ENCODE measurements around the gene INPP4A.

Gene INPP4A

DNA sequence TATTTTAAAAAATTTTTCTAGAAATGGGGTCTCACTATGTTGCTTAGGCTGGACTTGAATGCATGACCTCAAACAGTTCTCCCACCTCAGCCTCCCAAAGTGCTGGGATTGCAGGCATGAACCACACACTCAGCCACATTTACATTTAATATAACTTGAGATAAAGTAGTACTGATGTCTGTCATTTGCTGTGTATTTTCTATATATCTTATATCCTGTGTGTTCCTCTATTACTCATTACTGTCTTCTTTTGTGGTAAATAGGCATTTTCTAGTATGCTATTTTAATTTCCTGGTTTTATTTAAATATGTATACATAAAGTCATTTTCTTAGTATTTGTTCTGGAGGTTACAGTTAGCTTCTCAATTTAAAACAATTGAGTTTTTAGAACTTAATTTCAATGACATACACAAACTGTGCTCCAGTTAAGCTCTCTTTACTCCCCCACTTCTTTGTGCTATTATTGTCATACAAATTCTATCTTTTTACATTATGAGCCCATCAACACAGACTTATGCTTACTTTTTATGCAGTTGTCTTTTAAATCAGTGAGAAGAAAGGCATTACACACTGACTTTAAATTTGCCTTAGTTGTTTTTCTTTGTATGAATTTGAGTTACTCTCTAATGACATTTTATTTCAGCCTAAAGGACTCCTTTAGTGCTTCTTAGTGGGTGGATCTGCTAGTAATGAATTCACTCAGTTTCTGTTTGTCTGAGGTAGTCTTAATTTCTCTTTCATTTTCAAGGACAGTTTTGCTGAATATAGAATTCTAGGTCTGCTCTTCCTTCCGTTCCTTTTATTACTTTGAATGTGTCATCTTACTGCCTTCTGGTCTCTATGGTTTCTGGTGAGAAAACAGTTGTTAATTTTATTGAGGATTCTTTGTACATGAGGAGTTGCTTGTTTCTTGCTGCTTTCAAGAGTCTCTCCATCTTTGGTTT is 6.2 kb upstream of the INPP4A start:
- FAIRE-seq, result no peak

DNA sequence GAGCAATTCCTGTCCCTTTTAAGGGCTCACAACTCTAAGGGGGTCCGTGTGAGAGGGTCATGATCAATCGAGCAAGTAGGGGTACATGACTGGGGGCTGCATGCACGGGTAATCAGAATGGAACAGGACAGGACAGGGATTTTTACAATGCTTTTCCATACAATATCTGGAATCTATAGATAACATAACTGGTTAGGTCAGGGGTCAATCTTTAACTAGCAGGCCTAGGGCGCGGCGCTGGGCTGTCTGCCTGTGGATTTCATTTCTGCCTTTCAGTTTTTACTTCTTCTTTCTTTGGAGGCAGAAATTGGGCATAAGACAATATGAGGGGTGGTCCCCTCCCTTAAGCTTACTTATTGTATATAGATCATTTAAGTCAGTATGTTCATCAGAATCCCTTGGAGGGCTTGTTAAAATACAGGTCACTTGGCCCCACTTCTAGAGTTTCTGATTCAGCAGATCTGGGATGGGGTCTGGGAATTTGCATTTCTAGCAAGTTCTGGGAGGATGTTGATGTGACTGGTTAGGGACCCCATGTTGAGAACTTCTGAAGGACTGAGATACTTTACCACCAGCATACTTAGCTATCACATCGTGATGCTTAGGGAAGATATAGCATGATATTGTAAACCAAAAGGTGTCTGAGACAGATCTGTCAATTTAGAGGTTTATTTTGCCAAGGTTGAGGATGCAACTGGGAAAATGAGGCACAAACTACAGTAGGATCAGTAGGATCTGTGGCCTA is 2.8 kb upstream of the INPP4A start:
- FAIRE-seq, result no peak

DNA sequence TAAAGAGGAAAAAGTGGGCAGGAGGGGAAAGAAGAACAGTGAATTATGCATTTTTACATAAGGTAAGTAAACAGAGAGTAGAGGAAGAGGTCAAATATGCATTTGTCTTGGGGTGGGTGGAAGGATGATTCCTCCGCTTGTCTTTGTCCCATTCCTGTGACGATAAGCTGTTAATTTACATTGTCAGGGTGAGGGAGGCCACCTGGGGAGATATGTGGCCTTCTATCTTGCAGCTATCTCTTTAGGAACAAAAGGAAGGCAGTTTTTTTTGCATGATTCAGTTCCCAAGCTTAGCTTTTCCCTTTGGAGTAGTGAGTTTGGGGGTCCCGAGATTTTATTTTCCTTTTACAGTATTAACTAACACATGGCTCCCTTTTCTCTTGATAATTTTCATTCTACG is 2.2 kb upstream of the INPP4A start:
- FAIRE-seq, result no peak

DNA sequence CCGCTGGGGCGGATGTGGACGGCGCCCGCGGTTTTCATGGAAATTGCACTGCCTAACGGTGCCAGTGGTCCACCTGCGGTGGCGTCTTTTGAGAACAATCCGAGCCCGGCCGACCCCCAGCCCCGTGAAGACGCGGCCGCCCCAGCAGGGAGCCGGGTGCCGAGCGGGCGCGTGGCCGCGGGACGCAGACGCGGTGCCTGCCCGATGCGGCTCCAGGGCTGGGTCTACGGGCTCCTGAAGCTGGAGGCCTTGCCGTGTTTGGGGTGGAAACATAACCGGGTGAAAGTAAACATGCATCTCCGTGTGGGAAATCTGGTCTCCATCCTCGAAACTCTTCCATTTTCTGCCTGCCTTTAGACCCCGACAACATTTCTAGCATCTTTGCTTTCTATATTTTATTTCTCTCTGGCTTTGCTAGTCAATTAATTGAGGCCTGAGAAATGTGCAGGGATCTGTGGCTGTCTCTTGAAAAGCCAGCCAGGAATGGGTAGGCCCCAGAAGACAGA is 572 bp downstream of the INPP4A start:
- FAIRE-seq, result no peak

DNA sequence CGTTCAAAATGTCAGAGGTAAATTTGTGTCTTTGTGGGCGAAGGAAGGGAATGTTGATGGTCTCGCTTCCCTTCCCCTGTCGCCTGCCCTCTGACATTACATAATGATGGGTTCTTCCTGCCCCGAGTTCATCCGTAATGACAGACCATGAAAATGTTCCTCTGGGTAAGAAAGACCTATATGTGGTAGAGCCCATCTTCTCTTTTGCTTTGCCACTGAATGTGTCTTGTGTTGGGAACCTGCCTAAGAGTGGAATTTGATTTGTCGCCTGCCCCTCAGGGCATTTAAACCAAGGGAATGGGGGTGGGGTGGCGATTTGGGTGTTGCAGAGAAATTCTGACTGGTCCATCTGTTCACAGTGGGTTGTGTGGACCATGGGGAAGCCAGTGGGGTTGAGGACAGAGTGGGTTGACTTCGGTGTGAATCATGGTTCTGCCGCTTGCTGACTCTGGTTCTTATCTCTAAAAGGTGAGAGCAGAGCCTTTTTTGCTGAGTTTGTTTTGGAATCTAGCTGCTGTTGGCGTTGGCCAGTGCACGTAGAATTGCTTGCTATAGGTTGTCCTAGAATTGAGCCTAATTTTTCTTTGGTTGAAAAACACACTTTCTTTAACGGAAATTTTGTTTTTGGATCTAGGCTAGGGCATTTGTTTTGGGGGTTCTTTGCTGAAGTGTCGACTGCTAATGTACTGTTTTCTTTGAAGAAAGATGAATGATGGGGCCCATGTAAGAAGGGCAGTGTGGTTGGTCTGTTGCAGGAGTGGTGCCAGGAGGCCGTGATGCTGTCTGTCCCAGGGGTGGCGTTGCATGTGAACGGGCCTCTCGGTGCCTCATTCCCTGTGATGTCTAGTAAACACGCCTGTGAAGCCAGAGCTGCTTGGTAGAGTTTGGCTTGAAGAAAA is 1.3 kb downstream of the INPP4A start:
- no peak for FAIRE-seq

DNA sequence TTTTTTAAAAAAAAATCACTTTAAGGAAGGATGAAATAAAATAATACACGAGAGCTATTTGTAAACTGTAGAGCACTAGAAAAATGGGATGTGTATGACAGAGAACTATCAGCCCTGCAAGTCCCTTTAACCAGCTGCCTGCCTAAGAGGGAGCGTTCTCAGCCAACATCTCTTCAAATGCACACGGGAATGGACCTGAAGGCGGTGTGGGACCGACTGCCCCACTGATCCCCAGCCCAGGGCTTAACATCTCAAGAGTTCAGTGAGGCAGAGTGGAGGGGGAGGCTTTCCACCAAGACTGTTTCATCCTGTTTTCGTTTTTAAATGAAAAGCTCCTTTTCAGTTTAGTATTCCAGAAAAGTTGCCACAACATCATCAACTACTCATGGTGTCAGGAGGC is 2.2 kb downstream of the INPP4A start:
- FAIRE-seq, result no peak

DNA sequence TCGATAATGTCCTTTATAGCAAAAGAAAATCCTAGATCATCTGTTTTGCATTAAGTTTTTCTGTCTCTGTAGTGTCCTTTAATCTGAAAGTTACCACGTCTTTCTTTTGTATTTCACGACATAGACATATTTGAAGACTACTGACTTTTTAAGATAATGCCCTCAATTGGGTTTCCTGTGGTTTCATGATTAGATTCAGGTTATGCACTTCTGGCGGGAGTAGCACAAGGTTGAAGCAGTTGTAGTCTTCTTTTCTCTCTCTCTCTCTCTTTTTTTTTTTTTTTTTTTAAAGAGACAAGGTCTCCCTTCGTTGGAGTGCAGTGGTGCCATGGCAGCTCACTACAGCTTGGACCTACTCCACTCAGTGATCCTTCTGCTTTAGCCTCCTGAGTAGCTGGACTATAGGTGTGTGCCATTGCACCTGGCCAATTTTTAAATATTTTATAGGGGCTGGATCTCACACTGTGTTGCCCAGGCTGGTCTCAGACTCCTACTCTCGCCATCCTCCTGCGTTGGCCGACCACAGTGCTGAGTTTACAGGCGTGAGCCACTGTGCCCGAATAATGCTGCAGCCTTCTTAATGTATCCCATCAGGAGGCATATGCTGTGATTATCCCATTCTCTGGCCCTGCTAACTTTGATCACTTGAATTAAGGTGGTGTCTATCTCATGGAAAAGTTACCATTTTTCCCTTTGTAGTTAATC is 3.9 kb downstream of the INPP4A start:
- FAIRE-seq, result no peak

DNA sequence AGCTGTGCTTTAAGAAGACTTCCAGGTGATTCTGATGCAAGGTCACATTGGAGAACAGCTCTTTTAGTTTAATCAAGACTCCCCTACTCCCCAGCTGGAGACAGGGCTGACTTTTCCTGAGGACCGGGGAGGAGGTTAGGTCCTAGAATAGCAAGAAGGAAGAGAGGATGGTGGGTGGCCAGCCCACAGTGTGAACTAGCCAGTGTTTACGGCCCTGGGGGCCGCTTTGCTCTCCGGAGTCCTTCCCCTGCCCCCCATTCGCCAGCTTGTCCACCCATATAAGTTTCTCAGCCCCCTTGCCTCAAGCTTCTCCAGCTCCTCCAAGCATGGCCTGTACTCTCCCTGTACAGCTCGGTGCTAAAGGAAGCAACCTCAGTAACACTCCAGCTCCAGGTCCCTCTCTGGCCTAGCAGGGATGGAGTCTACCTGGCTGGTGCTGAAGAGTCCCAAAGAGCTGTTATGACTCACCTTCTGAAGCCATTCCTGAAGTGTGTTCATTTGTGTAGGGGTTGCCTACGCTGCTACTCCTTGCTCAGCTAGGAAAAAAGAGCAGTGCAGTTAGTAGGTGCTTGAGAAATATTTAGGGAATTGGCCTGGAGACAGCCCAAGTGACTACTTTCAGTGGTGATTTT is 7.9 kb downstream of the INPP4A start:
- FAIRE-seq, result no peak

DNA sequence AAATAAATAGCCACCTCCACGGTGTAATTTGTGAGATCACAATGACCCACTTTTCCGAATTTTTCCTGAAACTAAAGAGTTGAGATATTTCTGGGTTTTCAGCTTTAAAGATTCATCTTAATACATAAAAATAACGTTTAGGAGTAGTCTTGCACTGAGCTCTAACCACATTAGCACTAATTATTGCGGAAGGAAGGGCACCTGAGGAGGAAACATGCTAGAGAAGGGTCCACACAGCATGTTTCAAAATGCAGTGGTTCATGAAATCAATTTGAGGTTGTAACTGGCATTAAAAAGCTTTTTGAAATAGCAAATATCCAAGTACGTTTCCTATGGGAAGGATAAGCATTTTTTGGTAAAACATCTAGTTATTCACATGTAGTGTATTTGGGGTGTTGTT is 8.4 kb downstream of the INPP4A start:
- FAIRE-seq, result no peak

DNA sequence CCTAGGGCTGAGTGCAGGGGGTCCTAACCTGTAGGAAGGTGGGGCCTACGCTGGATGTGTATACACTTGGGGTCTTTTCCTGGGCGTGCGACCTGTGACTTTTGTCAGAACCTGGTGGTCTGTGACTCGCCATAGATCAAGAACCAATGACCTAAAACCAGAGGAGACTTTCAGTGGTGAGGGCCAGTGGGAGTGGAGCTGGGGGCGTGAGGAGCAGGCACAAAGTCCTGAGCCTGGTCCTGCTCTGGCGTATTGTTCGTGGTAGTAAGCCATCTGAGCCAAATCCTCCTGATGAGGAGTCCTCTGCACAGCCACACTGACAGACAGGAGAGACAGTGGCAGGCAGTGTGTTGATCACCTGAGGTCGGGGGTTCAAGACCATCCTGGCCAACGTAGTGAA is 8.9 kb downstream of the INPP4A start:
- FAIRE-seq, result no peak

DNA sequence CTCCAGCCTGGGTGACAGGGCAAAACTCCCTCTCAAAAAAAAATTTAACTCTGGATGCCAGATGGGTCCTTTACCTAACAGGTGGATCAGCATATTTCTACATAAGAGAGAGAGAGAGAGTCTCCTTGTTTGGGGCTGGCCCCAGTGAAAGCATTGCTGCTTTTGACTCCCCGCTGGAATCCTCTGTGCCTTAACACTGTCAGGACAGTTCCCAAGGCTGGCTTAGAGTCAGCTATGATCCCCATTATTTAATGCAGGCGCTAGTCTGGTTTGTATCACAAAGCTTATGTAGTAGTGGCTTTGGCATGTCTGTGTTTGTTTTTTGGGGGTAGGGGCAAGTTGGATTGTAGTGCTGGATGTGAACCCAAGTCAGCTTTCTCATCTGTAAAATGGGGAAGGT is 9.4 kb downstream of the INPP4A start:
- no peak for FAIRE-seq

DNA sequence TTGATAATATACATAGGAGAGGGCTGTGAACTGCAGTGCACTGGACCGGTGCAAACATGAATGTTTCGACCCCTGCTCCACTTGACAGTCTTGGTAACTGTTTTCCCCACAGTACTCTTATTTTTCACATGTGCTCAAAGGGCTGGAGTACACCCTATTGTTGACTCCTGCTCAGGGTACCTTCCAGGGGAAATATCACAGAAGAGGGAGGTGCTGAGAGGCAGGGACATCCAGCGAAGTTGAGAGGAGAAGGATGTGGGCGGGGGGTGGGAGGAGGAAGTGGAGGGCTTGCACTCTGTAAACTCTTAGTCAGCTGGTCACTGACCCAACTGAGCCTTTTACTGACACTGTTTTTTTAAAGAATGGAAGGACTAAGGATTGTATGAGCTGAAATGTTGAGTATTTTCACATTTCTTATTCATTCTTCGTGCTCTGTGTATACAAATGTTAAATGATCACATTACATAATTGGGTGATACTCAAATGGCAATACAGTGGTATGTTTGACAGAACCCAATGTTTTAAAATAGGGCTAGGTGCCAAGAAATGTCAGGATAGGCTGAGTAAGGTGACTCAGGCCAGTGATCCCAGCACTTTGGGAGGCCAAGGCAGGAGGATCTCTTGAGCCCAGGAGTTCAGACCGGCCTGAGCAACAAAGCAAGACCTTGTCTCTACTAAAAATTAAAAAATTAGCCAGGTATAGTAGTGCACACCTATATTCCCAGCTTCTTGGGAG is 10.0 kb downstream of the INPP4A start:
- no peak for FAIRE-seq

DNA sequence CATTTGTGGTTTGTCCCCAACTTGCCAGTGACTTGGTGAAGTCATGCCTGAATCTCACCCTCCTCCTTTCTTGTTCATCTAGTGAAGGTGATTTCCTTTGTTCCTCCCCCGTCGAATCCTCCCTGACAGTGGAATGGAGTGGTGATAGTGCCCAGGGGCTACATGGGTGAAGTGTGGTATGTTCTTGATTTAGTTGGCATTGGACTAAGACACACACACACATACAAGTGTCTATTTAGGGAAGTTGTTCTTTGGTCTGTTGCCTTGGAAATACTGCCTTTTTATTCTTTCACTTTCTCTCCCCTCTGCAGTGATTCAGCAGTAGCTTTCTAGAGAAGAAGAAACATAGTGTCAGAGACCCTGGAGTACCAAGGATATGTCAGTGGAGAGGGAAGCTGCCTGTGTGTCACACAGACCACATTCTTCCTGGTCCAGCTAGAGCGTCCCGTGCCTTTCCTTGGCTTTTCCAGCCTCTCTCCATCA is 10.9 kb downstream of the INPP4A start:
- no peak for FAIRE-seq

DNA sequence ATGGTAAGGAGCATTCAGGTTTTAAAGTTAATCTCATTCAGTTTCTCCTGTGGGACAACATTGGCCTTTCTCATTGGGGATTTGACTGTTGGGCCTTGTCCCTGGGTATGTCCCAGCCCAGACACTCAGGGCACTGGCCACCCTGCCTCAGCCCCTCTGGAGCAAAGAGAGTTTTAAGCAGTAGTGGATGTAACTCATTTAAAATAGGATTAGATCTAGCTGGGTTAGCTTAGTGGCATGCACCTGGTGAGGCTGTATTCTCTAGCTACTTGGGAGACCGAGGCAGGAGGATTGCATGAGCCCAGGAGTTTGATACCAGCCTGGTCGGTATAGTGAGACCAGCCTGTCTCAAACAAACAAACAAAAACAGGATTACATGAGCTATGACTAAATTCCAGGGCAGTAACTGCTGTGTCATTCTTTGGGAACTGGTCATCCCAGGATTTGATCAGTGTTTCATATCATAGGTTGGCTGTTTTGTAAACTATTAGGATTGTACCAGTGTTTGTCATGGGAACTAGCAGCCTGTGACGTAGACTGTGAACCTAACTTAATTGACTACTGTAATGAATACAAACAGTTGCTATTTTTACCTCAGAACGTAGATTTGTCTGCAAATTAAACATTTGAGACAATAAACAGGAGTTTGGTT is 12.5 kb downstream of the INPP4A start:
- FAIRE-seq, result no peak

DNA sequence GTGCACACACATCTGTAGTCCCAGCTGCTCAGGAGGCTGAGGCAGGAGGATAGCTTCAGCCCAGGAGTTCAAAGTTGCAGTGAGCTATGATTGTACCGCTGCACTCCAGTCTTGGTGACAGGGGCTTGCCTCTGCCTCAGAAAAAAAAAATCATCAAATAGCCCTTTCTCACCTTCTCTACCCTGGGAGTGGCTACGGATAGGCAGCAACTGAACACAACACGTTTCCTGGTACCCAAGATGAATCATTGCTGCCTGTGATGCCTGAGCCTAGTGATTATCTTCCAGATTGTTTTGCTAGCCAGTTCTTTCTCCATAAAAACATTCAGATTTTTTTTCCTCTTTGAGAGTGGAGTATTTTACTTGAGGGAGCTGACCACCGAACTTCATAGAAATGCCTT is 13.5 kb downstream of the INPP4A start:
- no peak for FAIRE-seq

DNA sequence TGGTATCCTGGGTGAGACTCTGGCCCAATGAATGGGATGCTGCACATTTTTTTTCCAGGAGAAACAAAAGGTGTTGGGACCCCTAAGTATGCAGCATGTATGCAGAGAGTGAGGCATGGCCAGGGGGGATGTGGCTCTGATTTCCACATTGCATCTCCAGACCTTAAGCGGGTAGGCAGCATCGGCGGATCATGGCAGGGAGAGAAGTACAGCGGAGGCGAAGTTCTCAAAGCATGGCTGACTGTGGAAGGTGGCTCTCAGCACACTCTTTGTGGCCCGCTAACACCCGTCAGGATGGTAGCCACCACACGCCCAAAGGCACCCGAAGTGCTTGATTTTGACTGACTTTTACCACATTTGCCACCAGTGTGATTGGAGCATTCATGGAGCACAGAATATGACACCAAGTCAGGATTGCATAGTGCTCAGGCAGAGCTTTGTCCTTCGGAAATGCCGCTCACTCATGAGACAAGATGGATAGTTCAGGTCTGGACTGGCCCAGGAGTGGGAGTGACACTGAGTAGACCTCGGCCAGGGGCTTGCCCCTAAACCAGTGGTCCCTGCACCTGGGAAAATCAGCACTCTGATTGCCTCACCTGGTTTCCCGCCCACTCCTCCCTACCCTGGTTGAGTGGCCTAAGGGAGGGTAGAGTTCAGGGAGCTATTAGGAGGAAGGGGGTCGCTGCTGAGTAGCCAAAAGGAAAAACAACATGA is 14.2 kb downstream of the INPP4A start:
- FAIRE-seq, result no peak

DNA sequence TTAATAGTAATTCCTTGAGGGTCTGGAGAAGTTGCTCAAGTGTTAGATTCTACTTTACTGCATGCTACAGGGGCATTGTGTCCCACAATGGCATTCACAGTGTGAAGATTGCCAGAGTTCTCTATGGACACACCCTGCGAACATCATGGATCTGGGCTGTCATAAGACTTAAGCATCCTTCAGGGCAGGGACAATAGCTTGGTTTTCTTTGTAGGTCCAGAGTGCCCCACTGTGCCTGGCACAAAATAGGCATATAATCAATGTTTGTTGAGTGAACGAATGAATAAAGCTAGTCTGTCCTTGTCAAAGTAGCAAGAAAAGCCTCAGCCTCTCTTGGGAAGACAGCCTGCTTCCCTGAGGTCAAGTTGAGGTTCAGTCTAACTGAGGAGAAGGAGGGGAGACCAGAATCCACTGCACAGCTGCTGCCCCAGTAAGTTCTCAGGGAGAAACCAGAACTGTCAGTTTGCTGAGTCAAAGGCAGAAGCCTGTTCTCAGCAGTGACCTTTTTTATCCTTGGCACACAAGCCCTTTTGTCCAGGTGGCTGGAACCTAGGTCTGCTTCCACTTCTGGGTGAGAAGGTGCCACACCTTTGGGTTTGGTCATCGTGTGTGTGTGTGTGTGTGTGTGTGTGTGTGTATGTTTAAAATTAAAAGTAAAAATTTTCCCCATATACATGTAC is 15.0 kb downstream of the INPP4A start:
- no peak for FAIRE-seq

DNA sequence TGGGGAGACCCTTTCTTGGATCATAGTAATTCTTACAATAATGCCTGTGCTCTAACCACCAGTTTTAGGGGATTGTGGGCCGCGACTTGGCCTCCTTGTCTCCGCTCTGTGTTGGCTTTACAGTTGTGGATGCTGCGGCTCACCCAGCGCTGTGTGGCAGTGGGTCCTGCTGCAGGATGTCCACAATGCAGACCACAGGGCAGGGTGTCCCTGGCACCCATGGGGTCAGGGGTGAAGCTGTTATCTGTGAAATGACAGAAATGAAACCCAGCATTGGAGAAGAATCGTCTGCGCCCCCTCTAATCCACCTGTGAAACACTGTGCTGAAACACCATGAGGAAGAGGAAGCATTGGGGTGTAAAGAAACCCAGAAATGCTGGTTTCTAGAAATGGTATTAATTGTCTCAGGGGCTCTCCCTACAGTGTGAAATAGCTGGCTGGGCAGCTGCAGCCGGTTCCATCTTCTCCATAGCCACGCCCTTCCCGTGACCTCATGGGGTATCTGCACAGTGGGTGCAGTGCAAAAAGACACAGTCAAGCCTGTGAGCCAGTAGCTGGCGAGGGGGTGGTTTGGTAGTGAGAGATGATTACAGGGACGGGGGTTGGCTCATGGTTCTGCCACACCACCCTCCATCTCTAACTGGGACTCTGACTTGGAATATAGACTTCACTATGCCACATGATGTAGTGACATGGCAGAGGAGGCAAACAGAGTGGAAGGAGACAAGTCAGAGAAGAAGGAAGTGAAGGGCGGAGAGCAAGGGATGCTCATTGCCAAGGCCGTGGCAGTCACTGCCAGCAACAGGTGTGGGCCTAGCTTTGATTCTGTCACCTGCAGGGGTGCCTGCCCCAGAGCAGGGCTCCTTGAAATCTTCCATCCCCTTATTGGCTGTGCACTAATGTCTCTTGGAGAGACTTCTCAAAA is 16.2 kb downstream of the INPP4A start:
- FAIRE-seq, result no peak

Data from colon (tissue), 2 donors.